NCI-H82 treated with DMSO at 0.1 percent for 48 hours (cell line): ENCODE data around the gene PCSK9.

ENCODE experiments used
- DNase-seq: peaks from one replicate; lab custom pipeline; 2025; ENCODE audit not compliant: unreplicated experiment; lab: John Stamatoyannopoulos, UW

PCSK9 gene

GRCh38 chr1:55043011-55043410 is 3.7 kb downstream of the PCSK9 start:
- no peak for DNase-seq

- no peak for DNase-seq
Observed at GRCh38 chr1:55043726-55044125, 4.4 kb downstream of the PCSK9 start.

- no peak for DNase-seq
Observed at GRCh38 chr1:55044617-55045397, 5.5 kb downstream of the PCSK9 start.

GRCh38 chr1:55045430-55045829 is 6.1 kb downstream of the PCSK9 start:
- no peak for DNase-seq

- DNase-seq, result no peak
Observed at GRCh38 chr1:55046871-55047270, 7.5 kb downstream of the PCSK9 start.

GRCh38 chr1:55047611-55048010 is 8.3 kb downstream of the PCSK9 start:
- DNase-seq, result no peak

DNA sequence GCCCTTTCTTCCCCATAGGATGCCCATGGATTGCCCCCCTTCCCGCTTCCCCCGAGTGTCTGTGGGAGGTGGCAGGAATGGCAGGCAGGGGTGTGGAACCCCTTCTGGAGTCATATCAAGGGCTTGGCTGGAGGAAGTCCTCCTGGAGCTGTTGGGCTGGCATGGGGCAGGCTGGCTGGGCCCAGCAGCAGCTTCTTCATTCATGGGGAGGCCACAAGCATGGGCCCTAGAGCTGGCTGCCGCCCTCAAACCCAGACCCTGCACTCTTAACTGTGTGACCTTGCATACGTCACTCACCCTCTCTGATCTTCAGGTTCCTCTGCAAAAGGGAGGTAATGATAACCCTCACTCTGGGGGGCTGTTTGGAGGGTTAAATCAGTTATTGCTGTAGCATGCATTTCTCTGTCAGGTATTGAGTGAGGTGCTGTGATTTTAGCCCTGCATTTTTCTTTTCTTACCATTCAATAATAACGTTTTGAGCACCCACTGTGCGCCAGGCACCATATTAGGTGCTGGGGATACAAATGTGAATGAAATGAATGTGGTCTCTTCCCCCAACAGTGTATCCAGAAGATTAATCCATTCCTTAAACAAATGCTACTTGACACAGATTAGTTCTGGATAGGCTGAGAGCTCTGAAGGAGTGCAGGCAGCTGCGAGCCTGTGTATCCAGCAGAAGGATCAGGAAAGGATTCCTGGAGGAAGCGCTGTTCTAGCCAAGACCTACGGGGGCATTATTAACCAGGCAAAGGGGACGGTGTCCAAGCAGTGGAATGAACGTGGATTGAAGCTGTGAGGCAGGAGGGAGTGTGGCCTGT is 9.3 kb downstream of the PCSK9 start:
- peak; percentile 72 for DNase-seq

- no peak for DNase-seq
Observed at GRCh38 chr1:55049271-55049913, 10.0 kb downstream of the PCSK9 start.

GRCh38 chr1:55049914-55050278 is 10.5 kb downstream of the PCSK9 start:
- DNase-seq, result no peak

DNA sequence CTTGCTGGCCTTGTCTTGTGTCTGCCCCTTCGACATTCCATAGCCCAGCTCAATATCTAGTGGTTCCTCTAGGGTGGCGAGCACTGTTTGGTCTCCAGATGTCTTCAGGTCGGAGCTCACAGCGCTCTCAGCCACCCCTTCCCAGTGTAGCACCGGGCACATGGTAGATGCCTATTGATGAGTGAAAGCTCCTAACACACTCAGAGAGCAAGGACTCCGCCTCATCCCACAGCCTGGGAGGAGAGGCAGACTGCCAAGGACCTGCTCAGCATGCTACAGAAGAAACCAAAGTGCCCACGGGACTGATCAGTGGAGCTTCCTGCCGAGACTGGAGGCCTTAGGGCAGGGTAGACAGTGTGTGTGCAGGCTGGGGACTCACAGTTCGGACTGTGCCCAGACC is 10.9 kb downstream of the PCSK9 start:
- DNase-seq, result no peak

- DNase-seq, result no peak
Observed at GRCh38 chr1:55051169-55051568, 11.8 kb downstream of the PCSK9 start.

DNA sequence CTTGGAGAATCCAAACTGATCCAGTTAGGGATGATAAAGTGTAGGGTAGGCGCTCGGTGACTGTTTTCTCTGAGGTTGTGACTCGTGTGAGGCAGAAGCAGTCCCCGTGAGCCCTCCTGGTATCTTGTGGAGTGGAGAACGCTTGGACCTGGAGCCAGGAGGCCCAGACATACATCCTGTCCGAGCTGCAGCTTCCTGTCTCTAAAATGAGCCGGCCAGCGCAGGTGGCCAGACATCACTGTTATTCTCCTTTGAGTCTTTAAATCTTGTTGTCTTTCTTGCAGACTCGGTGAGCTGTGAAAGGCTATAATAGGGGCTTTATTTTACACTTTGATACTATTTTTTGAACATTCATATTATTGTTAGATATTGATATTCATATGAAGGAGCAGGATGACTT is 12.3 kb downstream of the PCSK9 start:
- no peak for DNase-seq

GRCh38 chr1:55052221-55053142 is 13.1 kb downstream of the PCSK9 start:
- DNase-seq, result no peak

GRCh38 chr1:55053265-55053954 is 14.1 kb downstream of the PCSK9 start:
- no peak for DNase-seq

GRCh38 chr1:55054396-55054795 is 15.0 kb downstream of the PCSK9 start:
- no peak for DNase-seq

DNA sequence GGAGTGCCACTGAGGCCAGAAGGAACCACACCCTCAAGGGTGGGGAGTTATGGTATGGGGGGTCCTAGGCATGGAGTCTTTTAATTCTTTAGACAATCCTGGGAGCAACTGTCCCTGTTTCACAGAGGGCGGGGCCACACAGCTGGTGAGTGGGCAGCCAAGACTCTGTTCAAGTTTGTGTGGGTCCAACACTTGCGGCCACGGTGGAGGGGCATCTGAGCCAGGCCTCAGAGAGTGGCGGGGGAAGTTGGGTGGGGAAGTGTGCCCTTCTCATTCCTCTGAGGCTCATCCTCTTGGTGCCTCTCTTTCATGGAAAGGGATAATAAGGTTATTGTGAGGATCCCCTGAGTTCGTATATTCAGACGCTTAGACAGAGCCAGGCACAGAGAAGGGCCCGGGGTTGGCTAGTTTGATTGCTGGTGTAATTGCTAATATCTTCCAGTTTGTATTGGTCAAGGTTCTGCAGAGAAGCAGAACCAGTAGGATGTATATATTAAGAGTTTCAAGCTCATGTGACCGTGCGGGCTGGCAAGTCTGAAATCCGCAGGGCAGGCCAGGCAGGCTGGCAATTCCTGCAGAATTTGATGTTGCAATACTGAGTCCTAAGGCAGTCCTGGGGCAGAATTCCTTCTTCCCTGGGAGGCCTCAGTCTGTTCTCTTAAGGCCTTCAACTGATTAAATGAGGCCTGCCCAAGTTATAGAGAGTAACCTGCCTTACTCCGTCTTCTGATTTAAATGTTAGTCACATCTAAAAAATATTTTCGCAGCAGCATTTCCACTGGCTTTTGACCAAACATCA is 15.9 kb downstream of the PCSK9 start:
- DNase-seq, result no peak

DNA sequence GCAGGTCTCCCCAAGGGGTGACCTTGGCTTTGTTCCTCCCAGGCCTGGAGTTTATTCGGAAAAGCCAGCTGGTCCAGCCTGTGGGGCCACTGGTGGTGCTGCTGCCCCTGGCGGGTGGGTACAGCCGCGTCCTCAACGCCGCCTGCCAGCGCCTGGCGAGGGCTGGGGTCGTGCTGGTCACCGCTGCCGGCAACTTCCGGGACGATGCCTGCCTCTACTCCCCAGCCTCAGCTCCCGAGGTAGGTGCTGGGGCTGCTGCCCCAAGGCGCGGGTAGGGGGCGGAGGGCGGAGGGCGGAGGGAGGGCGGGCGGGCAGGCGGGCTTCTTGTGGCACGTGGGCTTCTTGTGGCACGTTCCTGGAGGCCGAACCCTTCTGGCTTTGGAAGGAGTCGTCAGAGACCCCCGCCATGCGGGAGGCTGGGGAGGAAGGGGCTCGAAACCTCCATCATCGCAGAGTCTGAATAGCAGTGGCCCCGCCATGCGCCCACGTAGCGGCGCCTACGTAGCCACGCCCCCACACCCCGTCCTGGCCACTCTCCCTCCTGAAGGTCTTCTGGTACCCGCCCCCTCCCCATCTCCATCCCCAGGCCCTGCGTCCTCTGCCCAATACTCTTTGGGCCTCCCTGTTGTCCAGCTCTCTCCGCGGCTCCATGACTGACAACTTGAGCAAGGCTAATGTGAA is 16.7 kb downstream of the PCSK9 start:
- no peak for DNase-seq

GRCh38 chr1:55056632-55056992 is 17.3 kb downstream of the PCSK9 start:
- DNase-seq, result no peak
